Stimulated activated CD8-positive, alpha-beta memory T cell treated with anti-CD3 and anti-CD28 coated beads, Interleukin-4, amount 100 ng/mL, for 4 hours (primary cell): ENCODE measurements around the gene UROS.

Experiments used
- DNase-seq, 2 donors: peaks; one replicate each; pipeline ENCODE4 v3.0.0-alpha.2; 2020; ENCODE audit warnings: low read depth in 2 of 2, low spot score in 1 of 2

Gene UROS

GRCh38 chr10:125836746-125837145 is 13.7 kb upstream of the UROS start:
- DNase-seq, result no peak

GRCh38 chr10:125828311-125828710 is 5.3 kb upstream of the UROS start:
- DNase-seq, result no peak

- DNase-seq, result no peak
These were observed 4.1 kb upstream of the UROS start for GRCh38 chr10:125827133-125827532.

- DNase-seq, result no peak
These were observed 1.7 kb upstream of the UROS start for GRCh38 chr10:125824736-125825135.

- DNase-seq, result no peak
These were observed 699 bp upstream of the UROS start for GRCh38 chr10:125823663-125824251.

- DNase-seq, result no peak
These were observed 2.4 kb downstream of the UROS start for GRCh38 chr10:125820701-125821100.

- DNase-seq, result no peak
These were observed 5.6 kb downstream of the UROS start for GRCh38 chr10:125817337-125817946.

- no peak for DNase-seq
These were observed 6.5 kb downstream of the UROS start for GRCh38 chr10:125816548-125816947.

GRCh38 chr10:125815764-125816163 is 7.3 kb downstream of the UROS start:
- DNase-seq, result no peak

GRCh38 chr10:125812128-125812750 is 10.8 kb downstream of the UROS start:
- no peak for DNase-seq

- no peak for DNase-seq
These were observed 11.8 kb downstream of the UROS start for GRCh38 chr10:125811251-125811650.

- DNase-seq, result no peak
These were observed 15.0 kb downstream of the UROS start for GRCh38 chr10:125808047-125808446.

GRCh38 chr10:125802739-125803138 is 20.3 kb downstream of the UROS start:
- DNase-seq, result no peak

GRCh38 chr10:125802131-125802530 is 20.9 kb downstream of the UROS start:
- no peak for DNase-seq

- no peak for DNase-seq
These were observed 21.5 kb downstream of the UROS start for GRCh38 chr10:125801574-125801973.

GRCh38 chr10:125799451-125800182 is 23.4 kb downstream of the UROS start:
- no peak for DNase-seq

GRCh38 chr10:125797994-125798662 is 24.9 kb downstream of the UROS start:
- DNase-seq, result no peak

GRCh38 chr10:125797424-125797823 is 25.6 kb downstream of the UROS start:
- DNase-seq, result no peak

- no peak for DNase-seq
These were observed 27.3 kb downstream of the UROS start for GRCh38 chr10:125795637-125796190.

- DNase-seq, result no peak
These were observed 27.9 kb downstream of the UROS start for GRCh38 chr10:125795128-125795527.
